HCT116 (cell line): ENCODE data around the gene TELO2. TPM values are rescaled to one million over a fixed set of nuclear protein-coding genes. Genes with fewer than 3 reads are reported as not detected.

ENCODE experiments used
- ATAC-seq: fragments of 200-7000 bp; cut with Tn5 transposase; 2 replicates; pipeline ENCODE4 v1.9.1; 2020; ENCODE audit warnings: mild to moderate bottlenecking, moderate library complexity
- BruUV-seq: library from RNA; stranded (reverse); fragments of 400-500 nt; replicated peaks from 2 replicates; lab custom pipeline; 2021; lab: Mats Ljungman, UMichigan
- CTCF ChIA-PET: fragments of 300-600 bp; sonication (Branson Sonifier 250); formaldehyde crosslinking; loops from one replicate; lab custom pipeline; 2021; ENCODE audit warnings: antibody characterized with exemption; lab: Charles Lee
- POLR2A ChIA-PET: fragments of 300-600, 350-600 bp; sonication (Branson Sonifier 250); formaldehyde crosslinking; loops from one replicate; lab custom pipeline; 2021; ENCODE audit warnings: antibody characterized with exemption; lab: Charles Lee
- RAD21 ChIA-PET, 2 experiments: fragments of 300-600 bp; sonication (Branson Sonifier 250); formaldehyde crosslinking; loops; one replicate each; lab custom pipeline; 2023; ENCODE audit warnings: low total read pairs in 2 of 2; ENCODE audit not compliant: uncharacterized antibody in 2 of 2, unreplicated experiment in 2 of 2, low non-redundant PET in 1 of 2; lab: Charles Lee
- DNase-seq: peaks from one replicate; pipeline ENCODE4 v3.0.0-alpha.2; 2010; ENCODE audit warnings: low read depth, low spot score
- H2AFZ ChIP-seq: fragments of 200-600 bp; shearing (Covaris generic), sonication (generic); 2 replicates; pipeline ENCODE4 v1.6.1; 2017; ENCODE audit warnings: low read depth, mixed run types, mixed read lengths, antibody characterized with exemption, low read length; ENCODE audit not compliant: poor library complexity, severe bottlenecking
- H3K27ac ChIP-seq: 2 replicates; pipeline ENCODE4 v1.5.1; 2012; ENCODE audit warnings: low read depth, low read length
- H3K27me3 ChIP-seq: fragments of 200-600 bp; sonication (generic); 2 replicates; pipeline ENCODE4 v1.6.1; 2016; ENCODE audit warnings: mixed run types, low read length, mixed read lengths; ENCODE audit not compliant: insufficient read depth
- H3K36me3 ChIP-seq, 2 experiments: fragments of 200-500 bp in 1 of 2; fragments of 200-600 bp in 1 of 2; sonication (Bioruptor generic) in 1 of 2; sonication (generic) in 1 of 2; 2 replicates each; pipeline versions ENCODE4 v1.5.1 to v1.6.1; 2014 to 2016; ENCODE audit warnings: low read length in 2 of 2, inconsistent platforms in 1 of 2, mixed read lengths in 1 of 2, mixed run types in 1 of 2; ENCODE audit not compliant: insufficient read depth in 2 of 2, control insufficient read depth in 1 of 2
- H3K4me1 ChIP-seq, 2 experiments: fragments of 200-600 bp in 1 of 2; sonication (generic) in 1 of 2; 2 replicates each; pipeline versions ENCODE4 v1.5.1 to v1.6.1; 2012 to 2017; ENCODE audit warnings: low read length in 2 of 2, inconsistent platforms in 1 of 2, mild to moderate bottlenecking in 1 of 2, mixed read lengths in 1 of 2, mixed run types in 1 of 2, moderate library complexity in 1 of 2; ENCODE audit not compliant: insufficient read depth in 2 of 2, control insufficient read depth in 1 of 2
- H3K4me2 ChIP-seq: fragments of 200-600 bp; sonication (generic); 2 replicates; pipeline ENCODE4 v1.6.1; 2017; ENCODE audit warnings: mixed run types, low read length, mixed read lengths
- H3K4me3 ChIP-seq, 2 experiments: fragments of 200-600 bp in 1 of 2; sonication (generic) in 1 of 2; replicated peaks in 1 of 2; 2 replicates each; pipeline ENCODE4 v1.5.1; 2011 to 2016; ENCODE audit warnings: low read length in 2 of 2, control low read depth in 1 of 2, low read depth in 1 of 2, mild to moderate bottlenecking in 1 of 2, mixed read lengths in 1 of 2, mixed run types in 1 of 2
- H3K79me2 ChIP-seq: fragments of 200-600 bp; sonication (generic); 2 replicates; pipeline ENCODE4 v1.6.1; 2017; ENCODE audit warnings: mild to moderate bottlenecking, mixed run types, low read length, moderate library complexity, mixed read lengths; ENCODE audit not compliant: insufficient read depth
- H3K9ac ChIP-seq: fragments of 200-600 bp; sonication (generic); 2 replicates; pipeline ENCODE4 v1.6.1; 2016; ENCODE audit warnings: low read length, mixed read lengths
- H3K9me2 ChIP-seq: fragments of 200-600 bp; sonication (generic), shearing (Covaris generic); 2 replicates; pipeline ENCODE4 v1.6.1; 2017; ENCODE audit warnings: mixed run types, mild to moderate bottlenecking, moderate library complexity; ENCODE audit not compliant: insufficient read depth
- H3K9me3 ChIP-seq, 2 experiments: fragments of 200-500 bp in 1 of 2; fragments of 200-600 bp in 1 of 2; sonication (Bioruptor generic) in 1 of 2; sonication (generic) in 1 of 2; 2 replicates each; pipeline ENCODE4 v1.6.1; 2014 to 2017; ENCODE audit warnings: low read length in 2 of 2, mixed read lengths in 2 of 2, inconsistent platforms in 1 of 2, low read depth in 1 of 2, mild to moderate bottlenecking in 1 of 2, mixed run types in 1 of 2, moderate library complexity in 1 of 2; ENCODE audit not compliant: control insufficient read depth in 1 of 2, insufficient read depth in 1 of 2
- H4K20me1 ChIP-seq: fragments of 200-600 bp; sonication (generic), shearing (Covaris generic); 2 replicates; pipeline ENCODE4 v1.6.1; 2017; ENCODE audit warnings: mixed run types, mild to moderate bottlenecking, moderate library complexity; ENCODE audit not compliant: insufficient read depth
- CBX3 ChIP-seq: IDR thresholded peaks from 2 replicates; pipeline ENCODE4 v1.6.1; 2012; ENCODE audit warnings: low read depth
- CEBPB ChIP-seq: IDR thresholded peaks from 2 replicates; pipeline ENCODE4 v1.6.1; 2012; ENCODE audit warnings: low read depth
- ELF1 ChIP-seq: IDR thresholded peaks from 2 replicates; pipeline ENCODE4 v1.6.1; 2012; ENCODE audit warnings: low read depth, borderline replicate concordance
- EZH2 ChIP-seq: fragments of 200-600 bp; sonication (generic); IDR thresholded peaks from 2 replicates; pipeline ENCODE4 v1.6.1; 2017; ENCODE audit warnings: antibody characterized with exemption, mixed run types
- FOSL1 ChIP-seq: IDR thresholded peaks from 2 replicates; pipeline ENCODE4 v1.6.1; 2012; ENCODE audit warnings: low read depth
- JUND ChIP-seq: IDR thresholded peaks from 2 replicates; pipeline ENCODE4 v1.6.1; 2012
- POLR2A ChIP-seq: IDR thresholded peaks from 2 replicates; pipeline ENCODE4 v1.7.0; 2011; ENCODE audit warnings: borderline replicate concordance; ENCODE audit not compliant: insufficient read depth, insufficient read length; ENCODE audit errors: extremely low read depth
- POLR2AphosphoS5 ChIP-seq: IDR thresholded peaks from 2 replicates; pipeline ENCODE4 v1.6.1; 2011; ENCODE audit warnings: mild to moderate bottlenecking, low read depth, low read length, moderate library complexity
- RAD21 ChIP-seq: IDR thresholded peaks from 2 replicates; pipeline ENCODE4 v1.6.1; 2012; ENCODE audit warnings: low read depth, mild to moderate bottlenecking
- REST ChIP-seq: IDR thresholded peaks from 2 replicates; pipeline ENCODE4 v1.6.1; 2012; ENCODE audit warnings: low read depth
- SIN3A ChIP-seq: IDR thresholded peaks from 2 replicates; pipeline ENCODE4 v1.6.1; 2012; ENCODE audit warnings: low read depth
- SRF ChIP-seq: IDR thresholded peaks from 2 replicates; pipeline ENCODE4 v1.6.1; 2012; ENCODE audit warnings: low read depth
- TCF7L2 ChIP-seq: IDR thresholded peaks from 2 replicates; pipeline ENCODE4 v1.7.0; 2011; ENCODE audit warnings: borderline replicate concordance, inconsistent platforms; ENCODE audit not compliant: insufficient read depth, insufficient read length; ENCODE audit errors: extremely low read depth
- ZBTB33 ChIP-seq: IDR thresholded peaks from 2 replicates; pipeline ENCODE4 v1.6.1; 2011; ENCODE audit warnings: mild to moderate bottlenecking, low read length, moderate library complexity; ENCODE audit not compliant: insufficient replicate concordance; ENCODE audit errors: extremely low read depth
- ZFX ChIP-seq: fragments of 450-650 bp; IDR thresholded peaks from 2 replicates; pipeline ENCODE4 v1.6.1; 2017
- ZNF274 ChIP-seq: fragments of 200-500 bp; sonication (Bioruptor generic); IDR thresholded peaks from 2 replicates; pipeline ENCODE4 v1.6.1; 2014; ENCODE audit warnings: mild to moderate bottlenecking, low read depth, low read length, inconsistent platforms
- intact Hi-C: fragments of 100-400 bp; cut with micrococcal nuclease; formaldehyde crosslinking; loops from 2 replicates; pipeline ENCODE4 v1.10.0; 2022
- total RNA-seq: library from RNA; stranded (reverse); gene quantifications from one replicate; pipeline ENCODE4 v1.2.1, GENCODE V29; 2021; ENCODE audit not compliant: unreplicated experiment
- TF ChIP-seq, protein P1 (sequence below), 3 experiments: fragments of 200-600 bp in 1 of 3; sonication (generic) in 1 of 3; IDR thresholded peaks in 2 of 3; conservative IDR thresholded peaks in 1 of 3; 2 replicates each; pipeline ENCODE4 v1.5.1; 2012 to 2017; ENCODE audit warnings: low read depth in 2 of 3, low read length in 2 of 3, antibody characterized with exemption in 1 of 3, borderline replicate concordance in 1 of 3, control low read depth in 1 of 3, mild to moderate bottlenecking in 1 of 3, mixed read lengths in 1 of 3, mixed run types in 1 of 3, moderate library complexity in 1 of 3; ENCODE audit not compliant: insufficient read depth in 1 of 3

Gene TELO2
- total RNA-seq, 1 experiment from 2014 or later, result 74.3 TPM

DNA sequence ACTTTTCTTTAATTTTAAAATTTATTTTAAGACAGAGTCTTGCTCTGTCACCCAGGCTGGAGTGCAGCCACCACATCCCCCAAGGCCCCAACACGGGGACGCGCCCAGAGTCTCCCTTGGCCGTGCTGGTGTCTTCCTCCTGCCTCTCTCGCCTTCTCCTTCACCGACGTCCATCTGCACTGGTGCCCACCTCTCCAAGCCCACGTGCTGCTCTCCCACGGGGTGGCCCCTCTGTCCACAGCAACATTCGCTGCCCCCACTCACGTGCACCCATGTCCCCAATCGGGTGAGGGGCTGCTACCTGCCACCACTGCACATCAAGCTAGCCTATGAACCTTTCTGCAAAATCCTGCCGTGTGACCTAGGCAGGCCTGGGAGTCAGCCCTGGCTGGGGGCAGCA, 43.4 kb downstream of the TELO2 start:
- ATAC-seq, result no peak
- no peak overlapping the region for H3K4me3 ChIP-seq
- ChIA-PET CTCF (no interaction called here), POLR2A (no interaction called here), RAD21 (interaction anchor here in 1 of 2 experiments (0.6 kb wide), 1 partner anchor 74 kb away, joined by 3 read pairs; no protein-coding TSS in a partner anchor)
- H3K4me1 ChIP-seq, result peaks cover 0 to 1% of the 10 kb centered on the region in 2 experiments; a peak in 1 of 4 replicates
- H3K27ac ChIP-seq, result no peak overlapping the region
- H3K79me2 ChIP-seq, result no peaks in the 10 kb centered on the region
- intact Hi-C loops, result no loop called here
- no peaks in the 10 kb centered on the region for H3K36me3 ChIP-seq
- no peak overlapping the region for H3K9ac ChIP-seq
- TF ChIP-seq ZNF274 (no peak), CBX3 (no peak), REST (no peak), SRF (no peak), TCF7L2 (no peak), ZBTB33 (no peak), POLR2A (no peak), CEBPB (no peak), ELF1 (no peak), FOSL1 (no peak), JUND (no peak), SIN3A (no peak), POLR2AphosphoS5 (no peak), EZH2 (no peak), RAD21 (no peak), ZFX (no peak)
- TF ChIP-seq, protein P1, sequence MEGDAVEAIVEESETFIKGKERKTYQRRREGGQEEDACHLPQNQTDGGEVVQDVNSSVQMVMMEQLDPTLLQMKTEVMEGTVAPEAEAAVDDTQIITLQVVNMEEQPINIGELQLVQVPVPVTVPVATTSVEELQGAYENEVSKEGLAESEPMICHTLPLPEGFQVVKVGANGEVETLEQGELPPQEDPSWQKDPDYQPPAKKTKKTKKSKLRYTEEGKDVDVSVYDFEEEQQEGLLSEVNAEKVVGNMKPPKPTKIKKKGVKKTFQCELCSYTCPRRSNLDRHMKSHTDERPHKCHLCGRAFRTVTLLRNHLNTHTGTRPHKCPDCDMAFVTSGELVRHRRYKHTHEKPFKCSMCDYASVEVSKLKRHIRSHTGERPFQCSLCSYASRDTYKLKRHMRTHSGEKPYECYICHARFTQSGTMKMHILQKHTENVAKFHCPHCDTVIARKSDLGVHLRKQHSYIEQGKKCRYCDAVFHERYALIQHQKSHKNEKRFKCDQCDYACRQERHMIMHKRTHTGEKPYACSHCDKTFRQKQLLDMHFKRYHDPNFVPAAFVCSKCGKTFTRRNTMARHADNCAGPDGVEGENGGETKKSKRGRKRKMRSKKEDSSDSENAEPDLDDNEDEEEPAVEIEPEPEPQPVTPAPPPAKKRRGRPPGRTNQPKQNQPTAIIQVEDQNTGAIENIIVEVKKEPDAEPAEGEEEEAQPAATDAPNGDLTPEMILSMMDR (IDR thresholded peaks at IDR 0.05 in 2 of 3, conservative IDR thresholded peaks at IDR 0.05 in 1 of 3; ENCODE audit: borderline replicate concordance in 1 of 3, insufficient read depth in 1 of 3, low read depth in 2 of 3, low read length in 2 of 3), result no peak
- no peaks in the 10 kb centered on the region for H3K9me3 ChIP-seq
- H3K27me3 ChIP-seq, result no peaks in the 10 kb centered on the region
- no peak overlapping the region for H2AFZ ChIP-seq
- no peaks in the 10 kb centered on the region for H3K9me2 ChIP-seq
- H3K4me2 ChIP-seq, result no peak overlapping the region
- no TSS peak for BruUV-seq
- DNase-seq, result no peak
- no peaks in the 10 kb centered on the region for H4K20me1 ChIP-seq
